Liver (tissue), 9 donors: ENCODE results near the gene BRI3BP. TPM values are rescaled to one million over a fixed set of nuclear protein-coding genes. Genes with fewer than 3 reads are reported as not detected.
A peak's percentile ranks its signal among the peaks of the same experiment; 100 is the strongest.

Source experiments
- DNase-seq: peaks from one replicate; pipeline ENCODE4 v3.0.0-alpha.2; 2017; ENCODE audit warnings: low spot score
- H3K27ac ChIP-seq, 2 donors: one replicate each; pipeline ENCODE4 v1.7.0; 2013; ENCODE audit warnings: inconsistent platforms in 2 of 2, low read length in 2 of 2, control low read depth in 1 of 2, low read depth in 1 of 2, mild to moderate bottlenecking in 1 of 2
- H3K27me3 ChIP-seq, 4 donors: one replicate each; pipeline versions ENCODE4 v1.6.1 to v1.7.0; 2013; ENCODE audit warnings: low read length in 3 of 4, inconsistent platforms in 1 of 4, mild to moderate bottlenecking in 1 of 4, moderate library complexity in 1 of 4; ENCODE audit not compliant: control insufficient read depth in 4 of 4, insufficient read depth in 4 of 4
- H3K36me3 ChIP-seq, 4 donors: one replicate each; pipeline versions ENCODE4 v1.6.1 to v1.7.0; 2013; ENCODE audit warnings: low read length in 3 of 4, mild to moderate bottlenecking in 3 of 4, low read depth in 1 of 4, moderate library complexity in 1 of 4; ENCODE audit not compliant: control insufficient read depth in 4 of 4, insufficient read depth in 3 of 4
- H3K4me1 ChIP-seq, 4 donors: one replicate each; pipeline versions ENCODE4 v1.6.1 to v1.7.0; 2013; ENCODE audit warnings: low read length in 3 of 4, mild to moderate bottlenecking in 3 of 4, moderate library complexity in 1 of 4; ENCODE audit not compliant: control insufficient read depth in 4 of 4, insufficient read depth in 4 of 4
- H3K4me3 ChIP-seq, 3 donors: one replicate each; pipeline versions ENCODE4 v1.6.1 to v1.7.0; 2013; ENCODE audit warnings: low read length in 3 of 3, control low read depth in 1 of 3, low read depth in 1 of 3, mild to moderate bottlenecking in 1 of 3
- H3K9ac ChIP-seq, 2 donors: one replicate each; pipeline ENCODE4 v1.7.0; 2013; ENCODE audit warnings: low read length in 2 of 2, mild to moderate bottlenecking in 2 of 2, moderate library complexity in 2 of 2, control low read depth in 1 of 2, low read depth in 1 of 2
- H3K9me3 ChIP-seq, 4 donors: one replicate each; pipeline versions ENCODE4 v1.6.1 to v1.7.0; 2013; ENCODE audit warnings: low read length in 3 of 4; ENCODE audit not compliant: control insufficient read depth in 4 of 4
- FOXA1 ChIP-seq: IDR thresholded peaks from 2 replicates; pipeline ENCODE4 v1.6.1; 2016; ENCODE audit warnings: antibody characterized with exemption
- FOXA2 ChIP-seq: IDR thresholded peaks from 2 replicates; pipeline ENCODE4 v1.6.1; 2016; ENCODE audit warnings: antibody characterized with exemption
- GABPA ChIP-seq, 2 donors: IDR thresholded peaks in 1 of 2; conservative IDR thresholded peaks in 1 of 2; 2 replicates each; pipeline ENCODE4 v1.6.1; 2016; ENCODE audit warnings: antibody characterized with exemption in 2 of 2, mild to moderate bottlenecking in 1 of 2, moderate library complexity in 1 of 2
- HNF4A ChIP-seq, 2 donors: conservative IDR thresholded peaks; 2 replicates each; pipeline ENCODE4 v1.6.1; 2016; ENCODE audit warnings: antibody characterized with exemption in 2 of 2, mild to moderate bottlenecking in 2 of 2
- HNF4G ChIP-seq: IDR thresholded peaks from 2 replicates; pipeline ENCODE4 v1.6.1; 2016; ENCODE audit warnings: antibody characterized with exemption
- JUND ChIP-seq, 2 donors: IDR thresholded peaks; 2 replicates each; pipeline ENCODE4 v1.6.1; 2016; ENCODE audit warnings: antibody characterized with exemption in 2 of 2
- NR2F2 ChIP-seq: IDR thresholded peaks from 2 replicates; pipeline ENCODE4 v1.6.1; 2016; ENCODE audit warnings: antibody characterized with exemption
- RAD21 ChIP-seq, 2 donors: IDR thresholded peaks; 2 replicates each; pipeline ENCODE4 v1.6.1; 2016; ENCODE audit warnings: antibody characterized with exemption in 2 of 2, mild to moderate bottlenecking in 2 of 2
- RXRA ChIP-seq, 2 donors: IDR thresholded peaks; 2 replicates each; pipeline ENCODE4 v1.6.1; 2017 to 2018; ENCODE audit warnings: antibody characterized with exemption in 2 of 2, mild to moderate bottlenecking in 1 of 2
- SP1 ChIP-seq: IDR thresholded peaks from 2 replicates; pipeline ENCODE4 v1.6.1; 2018; ENCODE audit warnings: antibody characterized with exemption, mild to moderate bottlenecking
- TAF1 ChIP-seq: conservative IDR thresholded peaks from 2 replicates; pipeline ENCODE4 v1.6.1; 2016; ENCODE audit warnings: antibody characterized with exemption, mild to moderate bottlenecking
- ZBTB33 ChIP-seq: IDR thresholded peaks from 2 replicates; pipeline ENCODE4 v1.6.1; 2016; ENCODE audit warnings: antibody characterized with exemption
- WGBS: extraction: QIAGEN DNeasy Blood & Tissue Kit; methylation state at CpG from one replicate; pipeline ENCODE4 v1.1.7; 2013; 5-methylcytosine and 5-hydroxymethylcytosine counted together
- polyA plus RNA-seq, 2 donors: library from polyadenylated mRNA; stranded (reverse) in 1 of 2; unstranded in 1 of 2; fragments of 200-250 nt in 1 of 2; fragments of >200 nt in 1 of 2; fragmentation: Nextera tagmentation in 1 of 2; extraction: Ambion mirVana in 1 of 2; gene quantifications; one replicate each; pipeline versions ENCODE4 v1.2.1 to v1.2.3, GENCODE V29; 2013 to 2015
- total RNA-seq, 2 donors: library from RNA; depleted of rRNA; stranded (reverse); fragments of >200 nt; gene quantifications; one replicate each; pipeline ENCODE4 v1.2.3, GENCODE V29; 2014
- TF ChIP-seq, protein P1 (sequence below): IDR thresholded peaks from 2 replicates; pipeline ENCODE4 v1.6.1; 2016; ENCODE audit warnings: antibody characterized with exemption
- TF ChIP-seq, protein P2 (sequence below): fragments of 150-350 bp; IDR thresholded peaks from 2 replicates; pipeline ENCODE4 v1.5.1; 2017; ENCODE audit warnings: improper control_type of control experiment, low read depth, low read length; ENCODE audit not compliant: missing input control
- TF ChIP-seq, protein P3 (sequence below): IDR thresholded peaks from 2 replicates; pipeline ENCODE4 v1.6.1; 2016; ENCODE audit warnings: antibody characterized with exemption, mild to moderate bottlenecking
- donor health status: healthy.
- donor health status: healthy.
- donor health status: healthy.
- donor health status: healthy.
- donor health status: healthy.

BRI3BP gene
- total RNA-seq (10 to 100 TPM in 1 of 2 donors, 1 to 10 TPM in 1; 6.0 to 15.3 TPM), polyA plus RNA-seq (1 to 10 TPM; 2.4 to 3.3 TPM)

GRCh38 chr12:124993626-124994436 lies at the start of gene BRI3BP:
TSS of gene BRI3BP (plus strand) at chr12:124993645. CDS start at chr12:124993791, 146 bp downstream.
- peak within 1 kb of the TSS; percentile 44 to 94 (median 74) for H3K4me3 ChIP-seq
- WGBS: under 1% methylated on average over 112 of the region's 112 CpGs
- peaks cover 0 to 19% (median 12%) of the 10 kb centered on the region in 4 donors for H3K4me1 ChIP-seq
- H3K9me3 ChIP-seq: no peaks in the 10 kb centered on the region
- H3K9ac ChIP-seq: peak within 1 kb of the TSS in 1 of 2 donors; percentile 52
- H3K36me3 ChIP-seq: no peaks in the 10 kb centered on the region
- no peak for TF ChIP-seq JUND (IDR thresholded peaks at IDR 0.05)
- TF ChIP-seq HNF4G: no peak
- TF ChIP-seq, protein P1, sequence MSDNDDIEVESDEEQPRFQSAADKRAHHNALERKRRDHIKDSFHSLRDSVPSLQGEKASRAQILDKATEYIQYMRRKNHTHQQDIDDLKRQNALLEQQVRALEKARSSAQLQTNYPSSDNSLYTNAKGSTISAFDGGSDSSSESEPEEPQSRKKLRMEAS: no peak
- TF ChIP-seq HNF4A (conservative IDR thresholded peaks at IDR 0.05): peak in 1 of 2 donors; percentile 10
- no peak for TF ChIP-seq FOXA1
- no peak for TF ChIP-seq GABPA (IDR thresholded peaks at IDR 0.05 in 1 of 2, conservative IDR thresholded peaks at IDR 0.05 in 1 of 2)
- no peak for TF ChIP-seq NR2F2
- no peaks in the 10 kb centered on the region for H3K27me3 ChIP-seq
- H3K27ac ChIP-seq: peak within 1 kb of the TSS in 1 of 2 donors; percentile 32
- peak; percentile 38 for DNase-seq

DNA sequence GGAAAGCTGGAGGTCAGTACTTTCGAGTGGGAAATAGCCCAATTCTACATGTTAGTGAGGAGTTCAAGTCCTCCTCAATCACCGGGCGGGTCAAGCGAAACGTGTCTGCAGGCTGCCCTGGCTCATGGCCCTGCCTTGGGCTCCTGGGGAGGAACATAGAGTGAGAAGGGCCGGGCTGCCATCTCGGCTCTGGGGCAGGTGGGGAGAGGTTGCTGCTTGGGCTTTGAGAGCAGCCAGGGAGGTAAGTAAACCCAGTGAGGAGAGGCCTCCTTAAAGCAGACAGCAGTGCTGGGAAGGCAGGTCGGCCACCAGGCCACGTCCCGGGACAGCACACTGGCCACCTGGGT lies 47.0 kb upstream of the BRI3BP start:
- WGBS: 90% methylated on average over 10 of the region's 10 CpGs
- H3K27me3 ChIP-seq: no peaks in the 10 kb centered on the region
- DNase-seq: no peak
- H3K9me3 ChIP-seq: no peaks in the 10 kb centered on the region
- H3K9ac ChIP-seq: no peak overlapping the region
- H3K4me3 ChIP-seq: no peak overlapping the region
- no peak overlapping the region for H3K27ac ChIP-seq
- peaks cover 0 to 32% (median 7%) of the 10 kb centered on the region in 4 donors for H3K36me3 ChIP-seq
- peaks cover 0 to 6% (median 2%) of the 10 kb centered on the region in 4 donors for H3K4me1 ChIP-seq
- TF ChIP-seq, protein P2, sequence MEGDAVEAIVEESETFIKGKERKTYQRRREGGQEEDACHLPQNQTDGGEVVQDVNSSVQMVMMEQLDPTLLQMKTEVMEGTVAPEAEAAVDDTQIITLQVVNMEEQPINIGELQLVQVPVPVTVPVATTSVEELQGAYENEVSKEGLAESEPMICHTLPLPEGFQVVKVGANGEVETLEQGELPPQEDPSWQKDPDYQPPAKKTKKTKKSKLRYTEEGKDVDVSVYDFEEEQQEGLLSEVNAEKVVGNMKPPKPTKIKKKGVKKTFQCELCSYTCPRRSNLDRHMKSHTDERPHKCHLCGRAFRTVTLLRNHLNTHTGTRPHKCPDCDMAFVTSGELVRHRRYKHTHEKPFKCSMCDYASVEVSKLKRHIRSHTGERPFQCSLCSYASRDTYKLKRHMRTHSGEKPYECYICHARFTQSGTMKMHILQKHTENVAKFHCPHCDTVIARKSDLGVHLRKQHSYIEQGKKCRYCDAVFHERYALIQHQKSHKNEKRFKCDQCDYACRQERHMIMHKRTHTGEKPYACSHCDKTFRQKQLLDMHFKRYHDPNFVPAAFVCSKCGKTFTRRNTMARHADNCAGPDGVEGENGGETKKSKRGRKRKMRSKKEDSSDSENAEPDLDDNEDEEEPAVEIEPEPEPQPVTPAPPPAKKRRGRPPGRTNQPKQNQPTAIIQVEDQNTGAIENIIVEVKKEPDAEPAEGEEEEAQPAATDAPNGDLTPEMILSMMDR: no peak
- no peak for TF ChIP-seq HNF4A (conservative IDR thresholded peaks at IDR 0.05)
- TF ChIP-seq, protein P1: no peak
- TF ChIP-seq JUND (IDR thresholded peaks at IDR 0.05): no peak
- no peak for TF ChIP-seq SP1
- TF ChIP-seq RAD21 (IDR thresholded peaks at IDR 0.05): no peak
- no peak for TF ChIP-seq HNF4G

- H3K27ac ChIP-seq: no peak overlapping the region
- 96% methylated on average over 11 of the region's 11 CpGs for WGBS
- DNase-seq: no peak
- TF ChIP-seq FOXA2: no peak
- TF ChIP-seq, protein P3, sequence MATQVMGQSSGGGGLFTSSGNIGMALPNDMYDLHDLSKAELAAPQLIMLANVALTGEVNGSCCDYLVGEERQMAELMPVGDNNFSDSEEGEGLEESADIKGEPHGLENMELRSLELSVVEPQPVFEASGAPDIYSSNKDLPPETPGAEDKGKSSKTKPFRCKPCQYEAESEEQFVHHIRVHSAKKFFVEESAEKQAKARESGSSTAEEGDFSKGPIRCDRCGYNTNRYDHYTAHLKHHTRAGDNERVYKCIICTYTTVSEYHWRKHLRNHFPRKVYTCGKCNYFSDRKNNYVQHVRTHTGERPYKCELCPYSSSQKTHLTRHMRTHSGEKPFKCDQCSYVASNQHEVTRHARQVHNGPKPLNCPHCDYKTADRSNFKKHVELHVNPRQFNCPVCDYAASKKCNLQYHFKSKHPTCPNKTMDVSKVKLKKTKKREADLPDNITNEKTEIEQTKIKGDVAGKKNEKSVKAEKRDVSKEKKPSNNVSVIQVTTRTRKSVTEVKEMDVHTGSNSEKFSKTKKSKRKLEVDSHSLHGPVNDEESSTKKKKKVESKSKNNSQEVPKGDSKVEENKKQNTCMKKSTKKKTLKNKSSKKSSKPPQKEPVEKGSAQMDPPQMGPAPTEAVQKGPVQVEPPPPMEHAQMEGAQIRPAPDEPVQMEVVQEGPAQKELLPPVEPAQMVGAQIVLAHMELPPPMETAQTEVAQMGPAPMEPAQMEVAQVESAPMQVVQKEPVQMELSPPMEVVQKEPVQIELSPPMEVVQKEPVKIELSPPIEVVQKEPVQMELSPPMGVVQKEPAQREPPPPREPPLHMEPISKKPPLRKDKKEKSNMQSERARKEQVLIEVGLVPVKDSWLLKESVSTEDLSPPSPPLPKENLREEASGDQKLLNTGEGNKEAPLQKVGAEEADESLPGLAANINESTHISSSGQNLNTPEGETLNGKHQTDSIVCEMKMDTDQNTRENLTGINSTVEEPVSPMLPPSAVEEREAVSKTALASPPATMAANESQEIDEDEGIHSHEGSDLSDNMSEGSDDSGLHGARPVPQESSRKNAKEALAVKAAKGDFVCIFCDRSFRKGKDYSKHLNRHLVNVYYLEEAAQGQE: no peak
- TF ChIP-seq RXRA (IDR thresholded peaks at IDR 0.05): no peak
- TF ChIP-seq GABPA (IDR thresholded peaks at IDR 0.05 in 1 of 2, conservative IDR thresholded peaks at IDR 0.05 in 1 of 2): no peak
- TF ChIP-seq FOXA1: no peak
- no peak for TF ChIP-seq TAF1
- no peak for TF ChIP-seq ZBTB33
- TF ChIP-seq JUND (IDR thresholded peaks at IDR 0.05): no peak
- H3K36me3 ChIP-seq: peaks cover 0 to 32% (median 7%) of the 10 kb centered on the region in 4 donors
- no peaks in the 10 kb centered on the region for H3K27me3 ChIP-seq
- peaks cover 0 to 6% (median 2%) of the 10 kb centered on the region in 4 donors for H3K4me1 ChIP-seq
- no peak overlapping the region for H3K9ac ChIP-seq
- no peaks in the 10 kb centered on the region for H3K9me3 ChIP-seq
- no peak overlapping the region for H3K4me3 ChIP-seq
Measured at GRCh38 chr12:124947013-124947412, 46.4 kb upstream of the BRI3BP start.
